Neural cell (in vitro differentiated cells): ENCODE data around the gene TMBIM1.

Source experiments
- EP300 ChIP-seq: fragments of 450-650 bp; conservative IDR thresholded peaks from 2 replicates; pipeline ENCODE4 v1.6.1; 2014; ENCODE audit warnings: antibody characterized with exemption, mild to moderate bottlenecking, moderate library complexity; ENCODE audit not compliant: poor library complexity, severe bottlenecking
- EZH2 ChIP-seq: fragments of 200-600, 300-800 bp; shearing (Covaris generic), sonication (generic); IDR thresholded peaks from 2 replicates; pipeline ENCODE4 v1.6.1; 2014; ENCODE audit warnings: antibody characterized with exemption, low read length, borderline replicate concordance, mild to moderate bottlenecking; ENCODE audit not compliant: insufficient read depth, poor library complexity, severe bottlenecking
- MXI1 ChIP-seq: fragments of 450-650 bp; conservative IDR thresholded peaks from 2 replicates; pipeline ENCODE4 v1.6.1; 2014; ENCODE audit warnings: antibody characterized with exemption, mild to moderate bottlenecking; ENCODE audit not compliant: poor library complexity, severe bottlenecking
- POLR2AphosphoS5 ChIP-seq: IDR thresholded peaks from 2 replicates; pipeline ENCODE4 v1.6.1; 2012
- RAD21 ChIP-seq: fragments of 450-650 bp; conservative IDR thresholded peaks from 2 replicates; pipeline ENCODE4 v1.6.1; 2014; ENCODE audit warnings: antibody characterized with exemption, mild to moderate bottlenecking, moderate library complexity
- REST ChIP-seq: IDR thresholded peaks from 2 replicates; pipeline ENCODE4 v1.6.1; 2012; ENCODE audit warnings: borderline replicate concordance
- SMC3 ChIP-seq: fragments of 450-650 bp; conservative IDR thresholded peaks from 2 replicates; pipeline ENCODE4 v1.6.1; 2014; ENCODE audit warnings: antibody characterized with exemption, mild to moderate bottlenecking, moderate library complexity; ENCODE audit not compliant: poor library complexity
- TAF1 ChIP-seq: IDR thresholded peaks from 2 replicates; pipeline ENCODE4 v1.6.1; 2012; ENCODE audit warnings: low read depth
- TF ChIP-seq, protein P1 (sequence below): fragments of 450-650 bp; IDR thresholded peaks from 2 replicates; pipeline ENCODE4 v1.5.1; 2014; ENCODE audit warnings: antibody characterized with exemption, mild to moderate bottlenecking, moderate library complexity; ENCODE audit not compliant: poor library complexity, severe bottlenecking

DNA sequence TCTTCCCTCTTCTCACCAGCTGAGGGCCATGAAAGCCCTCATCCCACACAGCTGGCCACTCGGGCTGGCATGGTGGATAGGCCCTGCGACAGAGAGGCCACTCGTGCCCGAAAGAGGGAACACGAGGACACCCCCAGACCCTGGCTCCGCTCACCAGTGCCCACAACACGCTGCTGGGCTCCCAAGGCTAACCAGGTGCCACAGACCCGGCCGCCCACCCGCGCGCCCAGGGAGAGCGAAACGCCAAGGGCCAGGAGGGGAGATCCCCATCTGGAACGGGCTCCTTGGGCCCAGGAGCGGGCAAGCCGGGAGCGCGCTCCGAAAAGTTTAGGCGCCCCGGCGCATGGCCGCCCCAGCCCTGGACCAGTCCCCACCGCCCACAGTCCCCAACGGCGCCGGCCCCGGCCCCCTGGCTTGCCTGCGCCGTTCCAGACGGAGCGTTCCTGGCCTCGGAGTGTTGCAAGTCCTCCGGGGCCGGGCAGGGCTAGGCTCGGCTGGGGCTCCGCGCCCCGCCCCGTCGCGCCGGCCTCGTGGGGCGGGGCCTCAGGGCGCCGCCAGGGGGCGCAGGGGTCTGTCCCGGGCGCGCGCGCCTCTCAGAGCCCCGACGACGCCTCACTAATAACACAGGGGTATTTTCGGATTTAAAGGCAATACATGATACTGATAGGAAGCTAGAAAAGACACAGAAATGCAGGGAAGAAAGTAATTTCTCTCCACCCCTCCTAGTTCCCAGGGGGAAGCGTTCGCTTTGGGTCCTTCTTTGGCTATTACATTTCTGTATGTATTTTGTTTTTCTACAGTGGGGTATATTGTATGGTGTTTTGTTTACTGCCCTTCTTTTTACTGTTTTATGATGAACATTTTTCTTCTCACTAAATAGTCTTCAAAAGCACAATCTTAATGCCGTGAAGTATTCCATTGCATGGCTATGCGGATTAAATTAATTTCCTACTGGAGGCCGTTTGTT lies at the start of gene TMBIM1:
- TF ChIP-seq, protein P1, sequence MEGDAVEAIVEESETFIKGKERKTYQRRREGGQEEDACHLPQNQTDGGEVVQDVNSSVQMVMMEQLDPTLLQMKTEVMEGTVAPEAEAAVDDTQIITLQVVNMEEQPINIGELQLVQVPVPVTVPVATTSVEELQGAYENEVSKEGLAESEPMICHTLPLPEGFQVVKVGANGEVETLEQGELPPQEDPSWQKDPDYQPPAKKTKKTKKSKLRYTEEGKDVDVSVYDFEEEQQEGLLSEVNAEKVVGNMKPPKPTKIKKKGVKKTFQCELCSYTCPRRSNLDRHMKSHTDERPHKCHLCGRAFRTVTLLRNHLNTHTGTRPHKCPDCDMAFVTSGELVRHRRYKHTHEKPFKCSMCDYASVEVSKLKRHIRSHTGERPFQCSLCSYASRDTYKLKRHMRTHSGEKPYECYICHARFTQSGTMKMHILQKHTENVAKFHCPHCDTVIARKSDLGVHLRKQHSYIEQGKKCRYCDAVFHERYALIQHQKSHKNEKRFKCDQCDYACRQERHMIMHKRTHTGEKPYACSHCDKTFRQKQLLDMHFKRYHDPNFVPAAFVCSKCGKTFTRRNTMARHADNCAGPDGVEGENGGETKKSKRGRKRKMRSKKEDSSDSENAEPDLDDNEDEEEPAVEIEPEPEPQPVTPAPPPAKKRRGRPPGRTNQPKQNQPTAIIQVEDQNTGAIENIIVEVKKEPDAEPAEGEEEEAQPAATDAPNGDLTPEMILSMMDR: peak; percentile 46
- TF ChIP-seq POLR2AphosphoS5 (no peak), EZH2 (no peak), RAD21 (no peak), MXI1 (no peak), TAF1 (no peak), REST (no peak), EP300 (no peak), SMC3 (no peak)
